Activated CD4-positive, alpha-beta T cell treated with anti-CD3 and anti-CD28 coated beads, Interleukin-10, Interleukin-2, amounts not matched to agents 100 ng/mL and 50 ng/mL, durations not matched to agents 16 hours and 8 hours (primary cell): ENCODE results near the gene TLK1.

Experiments used
- DNase-seq: peaks from one replicate; pipeline ENCODE4 v3.0.0-alpha.2; 2020

The TLK1 gene

DNA sequence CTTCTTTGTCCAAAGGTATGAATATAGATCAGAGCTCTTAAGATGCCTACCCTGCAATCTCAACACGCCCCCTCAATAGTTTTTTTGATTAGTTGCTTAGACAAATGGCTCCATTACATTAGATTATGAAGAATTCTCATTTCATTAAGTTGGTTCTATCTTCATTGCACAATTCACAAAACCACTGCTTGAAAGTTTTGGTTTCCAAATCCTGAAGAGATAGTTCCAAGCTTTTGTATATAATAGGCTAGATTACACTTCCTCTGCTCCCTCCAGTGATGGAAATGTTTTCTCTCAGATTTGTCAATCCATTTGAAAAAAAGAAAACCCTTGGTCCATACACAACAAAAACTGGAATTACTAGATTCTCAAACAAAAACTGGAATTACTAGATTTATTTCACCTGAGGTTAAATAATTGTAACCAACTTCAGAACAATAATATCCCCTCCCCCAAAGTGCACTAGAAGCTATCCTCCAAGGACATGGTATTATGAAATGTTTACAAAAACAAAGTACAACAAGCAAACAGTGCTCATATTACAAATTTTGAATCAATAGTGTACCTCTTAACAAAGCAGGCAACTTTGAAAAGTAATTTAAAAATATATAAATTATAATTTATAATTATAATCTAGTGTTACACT lies 6.8 kb upstream of the TLK1 start:
- DNase-seq, result no peak

DNA sequence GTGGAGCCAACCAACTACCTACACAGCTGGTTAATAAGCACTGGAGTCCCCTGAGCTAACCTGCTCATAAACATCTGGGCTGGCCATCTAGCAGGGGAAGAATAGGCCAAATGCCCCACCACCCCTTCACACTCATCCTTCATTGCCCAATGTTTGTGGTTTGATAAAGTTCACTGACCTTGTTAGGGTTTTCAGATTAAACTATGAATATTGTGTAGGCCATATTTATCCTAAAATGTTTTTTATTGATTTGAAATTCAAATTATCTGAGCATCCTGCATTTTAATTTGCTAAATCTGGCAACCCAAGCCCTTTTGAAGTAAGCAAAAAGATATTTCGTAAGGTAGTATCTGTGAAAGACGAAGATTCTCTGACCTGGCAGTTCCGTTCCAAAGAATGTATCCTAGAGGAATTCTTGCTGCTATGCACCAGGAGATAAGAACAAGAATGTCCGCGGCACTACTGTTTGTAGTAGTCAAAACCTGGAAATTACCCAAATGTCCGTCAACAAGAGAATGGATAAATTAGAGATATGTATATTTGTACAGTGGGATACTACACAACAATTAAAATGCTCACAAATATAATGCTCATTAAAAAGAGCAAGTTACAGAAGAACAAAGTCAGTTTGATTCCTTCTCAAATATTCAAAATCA lies 5.8 kb upstream of the TLK1 start:
- DNase-seq, result no peak

DNA sequence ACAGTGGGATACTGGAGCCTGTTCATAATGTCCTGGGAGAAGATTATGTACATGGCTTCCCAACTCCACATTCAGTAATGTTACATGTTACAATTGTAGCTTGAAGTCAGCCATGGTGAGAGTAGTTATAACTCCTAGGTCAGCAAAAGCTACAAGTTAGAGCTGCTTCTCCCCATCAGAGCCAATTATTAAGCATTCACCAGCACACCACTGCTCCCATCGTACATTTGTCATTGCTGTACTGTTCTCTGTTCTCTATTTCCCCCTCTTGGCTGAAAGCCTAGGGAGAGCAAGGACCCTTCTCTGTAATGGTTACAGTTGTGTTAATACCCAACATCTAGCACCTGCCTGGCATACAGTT lies 5.3 kb upstream of the TLK1 start:
- no peak for DNase-seq

DNA sequence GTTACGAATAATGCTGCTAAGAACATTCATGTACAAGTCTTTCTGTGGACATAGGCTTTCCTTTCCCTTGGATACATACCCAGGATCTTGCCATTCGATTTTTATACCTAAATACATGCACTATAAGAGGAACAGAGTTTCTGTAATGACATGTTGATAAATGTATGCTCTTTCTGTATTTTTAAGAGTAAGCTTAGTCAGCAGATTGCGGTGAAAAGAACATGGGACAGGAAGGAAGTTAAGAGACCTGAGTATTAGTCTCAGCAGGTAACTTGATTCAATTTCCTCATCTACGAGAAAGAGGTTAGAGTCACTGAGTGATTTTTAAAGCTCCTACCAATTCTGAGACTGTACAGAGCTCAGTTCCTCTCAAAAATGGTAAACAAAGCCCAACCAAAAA lies 2.6 kb upstream of the TLK1 start:
- peak; percentile 63 for DNase-seq

DNA sequence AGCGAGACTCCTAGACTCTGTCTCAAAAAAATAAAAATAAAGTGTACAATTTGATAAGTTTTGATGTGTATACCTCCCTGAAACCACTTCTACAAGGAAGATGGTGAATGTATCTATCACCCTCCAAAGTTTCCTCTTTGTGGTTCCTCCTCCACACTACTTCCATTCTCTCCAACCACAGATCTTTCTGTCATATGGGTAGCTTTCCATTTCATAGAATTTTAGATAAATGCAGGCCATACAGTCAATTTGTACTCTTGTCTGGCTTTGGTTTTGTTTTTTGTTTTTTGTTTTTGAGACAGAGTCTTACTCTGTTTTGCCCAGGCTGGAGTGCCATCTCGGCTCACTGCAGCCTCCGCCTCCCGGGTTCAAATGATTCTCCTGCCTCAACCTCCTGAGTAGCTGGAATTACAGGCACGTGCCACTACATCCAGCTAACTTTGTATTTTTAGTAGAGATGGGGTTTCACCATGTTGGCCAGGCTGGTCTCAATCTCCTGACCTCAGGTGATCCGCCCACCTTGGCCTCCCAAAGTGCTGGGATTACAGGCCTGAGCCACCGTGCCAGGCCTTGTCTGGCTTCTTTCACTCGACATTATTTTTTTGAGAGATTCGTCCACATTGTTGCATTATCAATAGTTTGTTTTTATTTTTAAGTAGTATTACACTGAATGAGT lies 2.0 kb upstream of the TLK1 start:
- DNase-seq, result peak; percentile 39

DNA sequence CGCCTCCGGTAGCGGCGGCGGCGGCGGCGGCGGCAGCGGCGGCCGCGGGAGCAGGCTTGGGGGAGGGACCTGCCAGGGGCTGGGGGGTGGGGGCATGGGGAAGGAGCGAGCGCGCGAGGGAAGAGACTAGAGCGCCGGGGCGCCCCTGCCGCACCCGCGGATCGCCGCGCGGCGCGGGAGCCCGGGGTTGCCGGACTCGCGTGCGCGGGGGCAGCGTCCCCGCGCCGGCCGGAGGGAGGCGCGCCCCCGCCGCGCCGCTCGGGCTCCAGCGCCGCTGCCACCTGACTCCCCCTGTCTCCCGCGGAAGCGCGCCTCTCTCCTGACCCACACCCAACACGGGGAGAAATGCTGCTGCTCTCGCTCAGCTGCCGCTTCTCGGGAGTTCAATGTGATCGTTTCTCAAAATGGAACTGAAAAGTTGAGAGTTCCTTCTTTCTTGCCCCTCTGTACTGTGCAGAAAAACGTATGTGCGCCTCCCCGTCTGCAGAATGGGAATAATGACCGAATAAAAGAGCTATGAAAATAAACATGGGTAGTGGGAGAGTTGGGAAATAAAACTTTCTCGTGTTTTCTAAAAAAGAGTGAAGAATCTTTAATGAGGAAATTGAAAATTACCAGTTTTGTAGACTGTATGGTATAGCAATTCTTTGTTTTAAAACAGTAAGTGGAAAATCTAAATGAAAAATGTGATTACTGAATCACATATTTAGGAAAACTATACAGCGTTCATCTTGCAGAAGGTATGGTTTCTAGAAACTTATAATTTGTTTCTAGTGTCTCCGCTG lies 455 bp upstream of the TLK1 start:
- peak; percentile 82 for DNase-seq

DNA sequence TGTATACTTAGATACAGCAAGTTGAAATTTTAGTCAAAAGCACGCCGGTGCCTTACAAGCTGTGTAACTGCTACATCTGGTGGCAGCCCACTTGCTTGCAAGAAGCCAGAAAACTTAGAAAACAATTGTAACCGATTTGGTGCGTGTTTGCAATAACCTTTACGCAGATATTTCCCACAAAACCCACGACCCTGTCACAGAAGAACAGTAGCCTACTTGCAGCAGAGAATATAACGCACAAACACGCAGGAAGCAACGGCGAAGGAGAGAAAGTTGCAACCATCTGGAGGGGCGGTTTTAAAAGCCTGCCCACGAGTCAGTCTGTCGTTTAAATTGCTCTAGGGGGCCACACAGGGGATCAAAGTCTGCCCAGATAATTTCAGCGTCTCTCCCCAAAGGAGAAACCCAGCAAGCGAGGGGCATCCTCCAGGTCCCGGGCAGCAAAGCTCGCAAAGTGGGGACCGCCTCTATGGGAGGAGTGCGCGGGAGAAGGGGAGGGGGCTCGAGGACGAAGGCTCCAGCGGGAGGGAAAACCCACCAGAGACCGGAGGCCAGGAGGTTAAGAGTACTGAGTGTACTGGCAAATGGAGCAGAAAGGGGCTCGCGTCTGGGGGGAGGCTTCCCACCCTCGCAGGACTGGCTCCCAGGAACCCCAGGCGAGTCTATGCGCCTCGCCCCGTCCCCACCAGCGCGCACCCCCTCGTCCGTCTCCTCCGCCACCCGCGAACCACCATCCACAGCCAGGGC lies 1.1 kb downstream of the TLK1 start:
- DNase-seq, result peak; percentile 60

DNA sequence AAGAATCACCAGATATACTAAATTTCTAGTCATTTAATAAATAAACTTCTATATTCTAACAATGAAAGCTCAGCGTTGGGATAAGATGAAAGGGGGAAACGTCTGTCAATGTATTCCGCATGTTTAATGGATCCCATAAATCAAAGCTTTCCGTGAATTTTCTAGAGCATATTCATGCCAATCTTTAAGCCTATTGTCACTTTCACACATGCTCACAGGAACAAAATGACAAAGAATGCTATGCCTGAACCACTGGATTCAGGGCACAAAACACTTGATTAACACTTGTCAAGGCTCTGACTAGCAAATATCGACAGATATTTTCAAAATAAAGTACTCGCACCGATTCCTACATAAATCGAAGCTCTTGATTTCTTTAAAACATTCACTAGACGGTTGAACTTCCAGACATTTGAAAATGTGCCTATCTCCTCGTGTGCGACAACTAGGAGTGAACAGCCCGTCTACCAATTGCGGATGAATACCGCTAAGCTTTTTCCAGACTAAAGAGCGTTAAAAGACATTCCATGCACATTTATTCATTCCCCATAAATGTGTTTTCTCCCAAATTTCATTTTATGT lies 1.8 kb downstream of the TLK1 start:
- DNase-seq, result no peak

DNA sequence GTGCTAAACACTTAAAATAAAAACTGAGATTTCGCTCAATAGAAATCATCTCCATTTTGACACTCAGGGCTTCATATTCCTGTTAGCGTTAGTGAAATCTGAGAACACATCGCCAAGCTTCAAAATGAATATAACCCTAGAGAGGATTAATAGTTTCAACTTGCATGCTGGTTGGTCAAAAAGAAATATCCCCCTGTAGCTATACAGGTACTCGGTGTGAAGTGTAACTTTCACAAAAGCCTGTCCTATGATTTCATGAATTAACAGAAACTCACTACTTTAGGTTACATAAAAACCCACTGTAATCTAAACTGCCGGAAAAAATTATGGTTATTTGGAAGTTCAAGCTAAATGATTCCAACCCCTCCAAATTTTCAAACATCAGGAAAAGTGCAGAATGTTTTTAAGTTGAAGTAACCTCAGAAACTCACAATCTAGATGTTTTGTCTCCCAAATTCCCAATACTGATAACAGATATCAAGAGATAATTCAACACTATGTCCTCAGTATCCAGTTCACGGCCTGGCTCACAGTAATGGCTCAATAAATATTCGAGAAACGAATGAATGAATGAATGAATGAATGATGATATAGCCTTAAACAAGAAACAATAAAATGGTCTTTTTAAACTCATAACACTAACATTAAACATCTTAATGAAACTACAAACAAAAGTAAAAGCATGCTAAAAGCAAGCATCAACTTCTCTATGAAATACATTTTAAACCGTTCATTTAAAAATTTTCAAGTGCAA lies 2.5 kb downstream of the TLK1 start:
- no peak for DNase-seq

DNA sequence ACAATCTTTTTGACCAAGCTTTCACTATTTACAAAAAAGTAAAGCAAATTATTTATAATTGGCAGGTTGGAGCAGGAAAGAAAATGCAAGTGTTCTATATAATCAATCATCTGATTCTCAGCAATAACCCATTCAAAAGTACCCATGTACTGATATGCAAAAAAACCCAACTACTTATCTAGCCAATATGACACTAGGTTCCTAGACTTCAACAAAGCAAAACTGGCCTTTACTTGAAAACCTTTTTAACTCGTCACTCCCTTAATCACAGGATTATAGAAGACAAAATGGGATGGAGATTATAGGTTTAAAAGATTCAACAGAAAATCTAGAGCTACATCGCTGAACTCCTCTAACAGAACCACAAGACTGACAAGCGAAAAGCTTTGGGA lies 3.6 kb downstream of the TLK1 start:
- no peak for DNase-seq

DNA sequence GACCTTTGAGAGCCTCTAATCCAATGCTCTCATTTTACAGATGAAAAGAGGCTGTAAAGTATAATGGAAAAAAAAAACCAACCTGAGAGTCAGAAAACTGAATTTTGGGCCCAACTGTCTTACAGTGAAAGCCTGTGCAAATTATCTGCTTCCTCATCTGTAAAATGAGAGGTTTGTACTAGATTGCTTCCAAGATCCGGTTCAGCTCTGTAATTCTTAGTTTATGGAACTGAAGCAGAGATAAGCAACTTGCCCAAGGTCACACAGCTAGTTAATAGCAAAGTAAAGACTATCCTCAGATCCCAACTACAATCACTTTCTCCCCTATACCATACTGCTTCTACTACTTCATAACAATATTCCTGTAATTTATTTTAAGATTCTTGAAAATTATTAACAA lies 6.3 kb downstream of the TLK1 start:
- no peak for DNase-seq

DNA sequence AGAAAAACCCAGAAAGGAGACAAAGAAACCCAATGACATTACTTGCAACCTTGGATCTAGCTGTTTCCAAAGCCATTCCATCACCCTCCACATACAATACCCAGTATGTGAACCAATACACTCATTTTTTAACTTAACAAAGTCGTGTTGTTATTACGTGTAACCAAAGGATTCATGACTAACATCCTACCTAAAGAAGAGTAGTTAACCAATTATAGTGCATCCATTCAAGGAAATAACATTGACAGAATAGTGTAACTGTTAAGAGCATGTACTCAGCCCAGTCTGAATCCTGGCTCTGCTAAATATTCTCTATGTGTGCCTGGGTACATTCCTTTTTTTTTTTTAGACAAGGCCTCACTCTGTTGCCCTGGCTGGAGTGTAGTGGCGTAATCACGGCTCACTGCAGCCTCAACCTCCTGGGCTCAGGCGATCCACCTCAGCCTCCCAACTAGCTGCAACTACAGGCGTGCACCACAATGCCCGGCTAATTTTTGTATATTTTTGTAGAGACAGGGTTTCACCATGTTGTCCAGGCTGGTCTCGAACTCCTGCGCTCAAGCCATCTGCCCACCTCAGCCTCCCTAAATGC lies 9.9 kb downstream of the TLK1 start:
- DNase-seq, result no peak

DNA sequence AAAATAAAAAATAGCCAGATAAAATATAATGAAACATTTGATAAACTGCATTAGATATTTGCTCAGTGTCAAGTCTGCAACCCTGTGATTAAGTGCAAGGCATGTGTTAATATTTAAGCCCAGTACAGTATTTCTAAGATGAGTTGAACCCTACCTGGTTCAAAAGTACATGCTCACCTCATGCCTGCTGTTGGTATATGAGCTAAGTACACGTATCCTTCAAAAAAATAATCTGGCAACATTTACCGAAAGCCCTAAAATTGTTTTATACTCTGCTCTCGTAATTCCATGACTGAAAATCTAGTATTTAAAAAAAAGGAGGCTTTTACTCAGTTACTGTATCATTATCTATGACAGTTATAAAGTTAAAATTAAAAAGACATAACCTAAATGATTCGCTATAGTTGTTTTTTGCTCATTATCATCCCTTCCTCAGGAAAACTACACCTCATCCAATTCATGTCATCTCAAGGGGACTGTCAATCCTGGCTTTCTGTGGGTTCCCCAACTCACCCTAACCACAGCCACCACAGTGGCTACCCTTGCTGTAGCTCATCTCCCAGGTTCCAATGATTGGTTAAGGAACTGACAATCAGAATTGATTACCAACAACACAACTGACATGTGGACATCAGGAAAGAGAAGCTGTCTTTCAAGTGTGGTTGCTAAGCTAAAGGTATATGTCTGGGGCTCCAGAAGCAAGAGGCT lies 10.6 kb downstream of the TLK1 start:
- peak; percentile 29 for DNase-seq

DNA sequence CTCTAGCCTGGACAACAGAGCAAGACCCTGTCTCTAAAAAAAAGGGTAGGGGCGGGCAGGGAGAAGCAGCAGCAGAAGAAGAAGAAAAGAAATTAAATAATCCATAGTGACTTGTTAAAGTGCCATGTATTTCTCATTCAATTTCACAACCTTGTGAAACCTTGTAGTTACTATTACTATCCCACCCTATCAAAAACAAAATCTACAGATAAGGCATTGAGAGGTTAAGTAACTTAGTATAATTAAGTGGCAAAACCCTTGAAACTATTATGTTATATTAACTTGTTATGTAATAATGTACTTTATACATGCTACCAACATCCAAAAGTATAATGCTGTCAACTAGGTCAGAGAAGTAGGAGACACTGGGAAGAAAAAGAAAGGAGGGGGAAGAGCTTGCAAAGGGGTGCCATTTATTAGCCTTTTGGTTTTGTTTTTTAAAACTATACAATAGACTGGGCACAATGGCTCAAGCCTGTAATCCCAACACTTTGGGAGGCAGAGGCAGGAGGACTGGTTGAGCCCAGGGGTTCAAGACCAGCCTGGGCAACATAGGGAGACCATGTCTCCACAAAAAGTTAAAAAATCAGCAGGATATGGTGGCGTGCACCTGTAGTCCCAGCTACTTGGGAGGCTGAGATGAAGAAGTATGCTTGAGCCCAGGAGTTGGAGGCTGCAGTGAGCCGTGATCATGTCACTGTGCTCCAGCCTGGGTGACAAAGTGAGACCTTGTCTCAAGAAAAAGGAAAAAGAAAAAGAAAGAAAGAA lies 11.3 kb downstream of the TLK1 start:
- DNase-seq, result no peak

DNA sequence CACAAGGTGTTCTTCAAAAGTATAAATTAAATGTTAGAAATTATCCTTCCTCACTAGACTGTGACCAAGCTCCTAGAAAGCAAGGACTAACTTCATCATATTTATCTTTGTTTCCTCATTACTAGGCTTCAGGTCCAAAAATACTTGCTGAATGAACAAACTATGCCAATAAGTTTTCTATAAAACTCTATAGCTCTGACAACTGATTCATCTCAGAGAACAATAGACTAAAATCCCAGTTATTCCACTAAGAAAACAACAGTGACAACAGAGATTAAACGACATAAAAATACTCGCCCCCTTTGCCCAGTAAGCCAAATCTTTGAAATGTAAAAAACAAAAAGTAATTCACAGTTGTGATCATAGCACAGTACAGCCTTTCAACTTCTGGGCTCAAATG lies 13.6 kb downstream of the TLK1 start:
- DNase-seq, result no peak

DNA sequence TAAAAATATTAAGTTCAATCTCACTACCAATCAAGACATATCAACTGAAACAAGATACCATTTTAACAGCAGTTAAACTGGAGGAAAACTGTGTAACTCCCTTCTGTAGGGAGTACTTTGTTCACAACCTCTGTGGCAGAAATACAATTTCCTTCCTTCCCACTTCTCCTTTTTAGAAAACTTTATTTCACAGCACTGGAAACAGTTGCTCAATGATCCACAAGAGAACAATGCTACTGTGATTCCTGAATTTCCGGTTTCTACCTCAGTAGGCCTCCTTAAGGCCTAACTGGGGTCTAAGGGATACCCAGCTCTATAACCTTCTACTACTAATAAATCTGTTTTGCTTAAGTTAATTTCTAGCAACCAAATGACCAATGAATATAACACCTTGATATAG lies 14.1 kb downstream of the TLK1 start:
- DNase-seq, result no peak

DNA sequence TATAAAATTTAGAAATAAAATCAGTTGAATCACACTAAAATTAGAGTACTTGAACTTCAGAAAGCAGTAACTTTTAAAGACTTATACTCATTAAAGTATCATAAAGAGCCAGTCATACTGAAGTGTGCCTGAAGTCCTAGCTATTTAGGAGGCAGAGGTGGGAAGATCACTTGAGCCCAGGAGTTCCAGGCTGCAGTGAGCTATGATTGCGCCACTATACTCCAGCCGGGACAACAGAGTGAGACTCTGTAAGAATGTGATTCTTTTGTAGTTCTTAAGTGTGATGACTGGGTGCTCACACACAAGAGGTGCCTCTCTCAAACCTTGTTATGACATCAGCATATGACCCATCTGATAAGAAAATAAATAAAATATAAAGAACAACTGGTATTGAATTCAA lies 14.6 kb downstream of the TLK1 start:
- no peak for DNase-seq

DNA sequence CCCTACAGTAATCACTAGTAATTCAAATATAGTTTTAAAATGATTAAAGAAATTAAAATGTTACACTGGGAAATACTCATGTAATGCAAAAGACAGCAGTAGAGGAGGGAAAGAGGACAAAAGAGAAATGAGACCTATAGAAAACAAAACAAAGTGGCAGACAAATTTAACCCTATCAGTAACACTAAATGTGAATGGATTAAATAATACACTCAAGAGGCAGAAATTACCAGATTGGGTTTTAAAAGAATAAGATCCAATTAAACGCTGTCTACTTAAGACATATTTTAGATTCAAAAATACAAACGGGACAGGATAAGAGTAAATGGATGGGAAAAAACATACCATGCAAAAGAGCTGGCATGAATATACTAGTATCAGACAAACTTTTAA lies 17.0 kb downstream of the TLK1 start:
- DNase-seq, result no peak

DNA sequence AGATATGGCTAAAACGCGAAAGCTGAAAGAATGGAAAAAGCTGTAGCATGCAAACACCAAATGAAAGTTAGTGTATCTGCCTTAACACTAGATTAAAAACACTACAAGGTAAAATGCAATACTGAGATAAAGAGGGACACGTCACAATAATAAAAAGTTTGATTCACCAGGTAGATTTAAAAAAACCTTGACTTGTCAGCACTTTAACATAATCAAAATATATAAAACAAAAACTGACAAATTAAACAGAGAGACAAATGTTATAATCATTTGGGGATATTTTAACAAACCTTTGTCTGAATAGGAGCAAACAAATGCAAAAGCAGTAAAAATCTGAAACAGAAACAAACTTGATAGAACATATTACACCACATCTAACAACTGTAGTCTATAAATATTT lies 18.3 kb downstream of the TLK1 start:
- DNase-seq, result no peak

DNA sequence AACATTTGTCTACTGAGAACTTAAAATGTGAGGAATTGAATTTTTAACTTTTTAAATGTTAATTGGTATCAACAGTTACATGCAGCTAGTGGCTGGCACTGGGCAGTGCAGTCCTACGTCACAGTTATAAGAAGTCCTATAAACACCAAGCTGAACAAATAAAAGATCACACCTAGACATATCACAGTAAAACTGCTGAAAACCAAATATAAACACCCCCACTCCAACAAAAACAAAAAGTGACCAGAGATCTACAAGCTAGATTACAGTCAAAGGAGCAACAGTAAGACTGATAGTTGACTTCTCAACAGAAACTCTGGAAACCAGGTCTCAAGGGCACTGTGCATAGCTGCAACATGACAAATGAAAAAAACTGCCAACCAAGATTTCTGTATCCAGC lies 19.4 kb downstream of the TLK1 start:
- peak; percentile 27 for DNase-seq
